Activated CD8-positive, alpha-beta memory T cell treated with anti-CD3 and anti-CD28 coated beads for 1 hour (primary cell): ENCODE measurements around the gene EOMES.
A peak's percentile ranks its signal among the peaks of the same experiment; 100 is the strongest.
"Not testable (repeated sequence)": the region's sequence is repeated elsewhere in the genome, so short reads cannot be mapped to it uniquely, and the experiment has no call there.

ENCODE experiments used
- DNase-seq, 2 donors: peaks; one replicate each; pipeline ENCODE4 v3.0.0-alpha.2; 2020; ENCODE audit warnings: low read depth in 1 of 2; ENCODE audit errors: extremely low read depth in 1 of 2

Gene EOMES

GRCh38 chr3:27721717-27722564 is at the start of gene EOMES:
Gene EOMES, minus strand, starts transcription at chr3:27722323. Its CDS starts 29 bp downstream, at chr3:27722294.
- peak; percentile 42 to 58 for DNase-seq

- not testable (repeated sequence) for DNase-seq
Measured at GRCh38 chr3:27770384-27770783, 48.3 kb upstream of the EOMES start.

GRCh38 chr3:27767000-27767399 is 44.9 kb upstream of the EOMES start:
- no peak for DNase-seq

GRCh38 chr3:27758083-27758482 is 36.0 kb upstream of the EOMES start:
- no peak for DNase-seq

GRCh38 chr3:27756877-27757276 is 34.8 kb upstream of the EOMES start:
- DNase-seq: no peak

GRCh38 chr3:27752926-27753325 is 30.8 kb upstream of the EOMES start:
- DNase-seq: no peak

GRCh38 chr3:27749643-27750042 is 27.5 kb upstream of the EOMES start:
- no peak for DNase-seq

GRCh38 chr3:27746838-27747237 is 24.7 kb upstream of the EOMES start:
- no peak for DNase-seq

GRCh38 chr3:27740854-27741253 is 18.7 kb upstream of the EOMES start:
- no peak for DNase-seq

GRCh38 chr3:27737091-27737490 is 15.0 kb upstream of the EOMES start:
- no peak for DNase-seq

GRCh38 chr3:27730774-27731659 is 8.9 kb upstream of the EOMES start:
- no peak for DNase-seq

- DNase-seq: no peak
Measured at GRCh38 chr3:27729748-27730611, 7.9 kb upstream of the EOMES start.

GRCh38 chr3:27729325-27729724 is 7.2 kb upstream of the EOMES start:
- no peak for DNase-seq

- DNase-seq: no peak
Measured at GRCh38 chr3:27728195-27729087, 6.3 kb upstream of the EOMES start.

- DNase-seq: no peak
Measured at GRCh38 chr3:27726240-27726639, 4.1 kb upstream of the EOMES start.

- no peak for DNase-seq
Measured at GRCh38 chr3:27724459-27725197, 2.5 kb upstream of the EOMES start.

GRCh38 chr3:27723815-27724458 is 1.8 kb upstream of the EOMES start:
- DNase-seq: no peak

GRCh38 chr3:27723456-27723814 is 1.3 kb upstream of the EOMES start:
- no peak for DNase-seq

- DNase-seq: no peak
Measured at GRCh38 chr3:27723001-27723445, 900 bp upstream of the EOMES start.
